NB4 (cell line): ENCODE data around the gene UQCR11.

ENCODE experiments used
- POLR2A ChIP-seq: IDR thresholded peaks from 2 replicates; pipeline ENCODE4 v1.6.1; 2011; ENCODE audit warnings: mild to moderate bottlenecking; ENCODE audit not compliant: insufficient read length; ENCODE audit errors: extremely low read depth
- TF ChIP-seq, protein P1 (sequence below): IDR thresholded peaks from one replicate; pipeline ENCODE4 v1.5.1; 2012; ENCODE audit warnings: low read depth, low read length
- TF ChIP-seq, protein P2 (sequence below): IDR thresholded peaks from 2 replicates; pipeline ENCODE4 v1.6.1; 2011; ENCODE audit warnings: low read depth, low read length

DNA sequence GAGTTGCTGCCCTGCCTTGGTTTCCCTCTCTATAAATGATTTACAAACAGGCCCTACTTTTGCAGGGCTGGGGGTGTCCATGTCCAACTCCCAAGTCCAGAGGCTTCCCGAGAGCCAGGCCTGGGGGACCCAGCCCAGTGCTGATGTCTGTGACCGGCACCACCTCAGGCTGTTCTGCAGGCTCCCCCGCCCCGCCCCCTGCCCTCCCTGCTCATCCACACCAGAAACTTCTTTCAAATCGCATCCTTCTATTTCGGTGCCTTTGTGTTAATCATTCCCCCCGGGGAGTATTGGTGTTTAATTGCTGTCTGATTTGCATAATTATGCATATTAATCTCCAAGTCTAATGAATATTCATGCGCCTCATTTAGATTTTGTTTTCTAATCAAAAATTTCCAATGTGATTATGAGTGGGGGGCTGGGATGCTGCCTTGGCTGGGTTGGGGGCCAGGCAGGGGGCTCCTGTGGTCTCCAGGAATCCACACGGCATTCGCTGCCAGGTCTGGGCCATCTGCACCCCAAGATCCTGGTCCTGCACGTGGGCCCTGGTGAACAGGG lies 28.1 kb upstream of the UQCR11 start:
- TF ChIP-seq, protein P1, sequence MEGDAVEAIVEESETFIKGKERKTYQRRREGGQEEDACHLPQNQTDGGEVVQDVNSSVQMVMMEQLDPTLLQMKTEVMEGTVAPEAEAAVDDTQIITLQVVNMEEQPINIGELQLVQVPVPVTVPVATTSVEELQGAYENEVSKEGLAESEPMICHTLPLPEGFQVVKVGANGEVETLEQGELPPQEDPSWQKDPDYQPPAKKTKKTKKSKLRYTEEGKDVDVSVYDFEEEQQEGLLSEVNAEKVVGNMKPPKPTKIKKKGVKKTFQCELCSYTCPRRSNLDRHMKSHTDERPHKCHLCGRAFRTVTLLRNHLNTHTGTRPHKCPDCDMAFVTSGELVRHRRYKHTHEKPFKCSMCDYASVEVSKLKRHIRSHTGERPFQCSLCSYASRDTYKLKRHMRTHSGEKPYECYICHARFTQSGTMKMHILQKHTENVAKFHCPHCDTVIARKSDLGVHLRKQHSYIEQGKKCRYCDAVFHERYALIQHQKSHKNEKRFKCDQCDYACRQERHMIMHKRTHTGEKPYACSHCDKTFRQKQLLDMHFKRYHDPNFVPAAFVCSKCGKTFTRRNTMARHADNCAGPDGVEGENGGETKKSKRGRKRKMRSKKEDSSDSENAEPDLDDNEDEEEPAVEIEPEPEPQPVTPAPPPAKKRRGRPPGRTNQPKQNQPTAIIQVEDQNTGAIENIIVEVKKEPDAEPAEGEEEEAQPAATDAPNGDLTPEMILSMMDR, result no peak
- TF ChIP-seq POLR2A, result no peak
- TF ChIP-seq, protein P2, sequence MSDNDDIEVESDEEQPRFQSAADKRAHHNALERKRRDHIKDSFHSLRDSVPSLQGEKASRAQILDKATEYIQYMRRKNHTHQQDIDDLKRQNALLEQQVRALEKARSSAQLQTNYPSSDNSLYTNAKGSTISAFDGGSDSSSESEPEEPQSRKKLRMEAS, result no peak
